SK-N-SH treated with all-trans-retinoic acid at 6 μM for 48 hours (cell line): ENCODE results near the gene ZFYVE28.

Experiments
- ARNTL ChIP-seq: fragments of 450-650 bp; formaldehyde crosslinking; IDR thresholded peaks from 2 replicates; pipeline ENCODE4 v1.5.0; 2020; ENCODE audit warnings: low read depth, mild to moderate bottlenecking, moderate library complexity, borderline replicate concordance
- GLIS3 ChIP-seq: fragments of 250-450 bp; sonication (Bioruptor Pico); IDR thresholded peaks from 2 replicates; pipeline ENCODE4 v1.5.0; 2020; ENCODE audit warnings: mild to moderate bottlenecking, moderate library complexity
- OSR1 ChIP-seq: fragments of 250-450 bp; sonication (Bioruptor Pico); IDR thresholded peaks from 2 replicates; pipeline ENCODE4 v1.8.0; 2022; ENCODE audit warnings: moderate library complexity, mild to moderate bottlenecking, inconsistent platforms
- RARB ChIP-seq: fragments of 250-450 bp; sonication (Bioruptor Pico); IDR thresholded peaks from 2 replicates; pipeline ENCODE4 v1.8.0; 2021; ENCODE audit warnings: mild to moderate bottlenecking, moderate library complexity
- ZFP3 ChIP-seq: fragments of 250-450 bp; sonication (Bioruptor Pico); IDR thresholded peaks from 2 replicates; pipeline ENCODE4 v1.5.0; 2020; ENCODE audit warnings: mild to moderate bottlenecking, moderate library complexity
- ZFP30 ChIP-seq: fragments of 450-650 bp; formaldehyde crosslinking; IDR thresholded peaks from 2 replicates; pipeline ENCODE4 v1.5.0; 2022; ENCODE audit warnings: mild to moderate bottlenecking, moderate library complexity
- ZNF565 ChIP-seq: fragments of 450-650 bp; formaldehyde crosslinking; conservative IDR thresholded peaks from 2 replicates; pipeline ENCODE4 v1.5.0; 2020; ENCODE audit warnings: low read depth, mild to moderate bottlenecking, moderate library complexity

GRCh38 chr4:2333916-2334644, 84.4 kb downstream of the ZFYVE28 start:
- TF ChIP-seq GLIS3 (CRISPR knock-in tag) (no peak), RARB (CRISPR knock-in tag) (no peak), ZNF565 (CRISPR knock-in tag) (no peak), ZFP3 (CRISPR knock-in tag) (no peak), OSR1 (CRISPR knock-in tag) (no peak), ARNTL (no peak), ZFP30 (CRISPR knock-in tag) (no peak)
